Esophagus squamous epithelium (tissue), 5 donors: Measurements from ENCODE around the gene NR2C2. TPM values are rescaled to one million over a fixed set of nuclear protein-coding genes. Genes with fewer than 3 reads are reported as not detected.

Source experiments
- DNase-seq: peaks from one replicate; lab custom pipeline; 2025; lab: John Stamatoyannopoulos, UW
- H3K27ac ChIP-seq, 4 donors: fragments of 200-600 bp; sonication (generic); one replicate each; pipeline ENCODE4 v1.5.1; 2016 to 2019; ENCODE audit warnings: mild to moderate bottlenecking in 1 of 4
- H3K27me3 ChIP-seq, 4 donors: fragments of 200-600 bp; sonication (generic); 1 replicate in 3 of 4; 2 replicates in 1 of 4; pipeline versions ENCODE4 v1.5.1 to v1.6.0; 2017 to 2021; ENCODE audit warnings: antibody characterized with exemption in 1 of 4
- H3K36me3 ChIP-seq, 3 donors: fragments of 200-600 bp; sonication (generic); one replicate each; pipeline ENCODE4 v1.5.1; 2016 to 2019
- H3K4me1 ChIP-seq, 3 donors: fragments of 200-600 bp; sonication (generic); one replicate each; pipeline ENCODE4 v1.5.1; 2017 to 2019
- H3K4me3 ChIP-seq, 4 donors: fragments of 200-600 bp; sonication (generic); 1 replicate in 3 of 4; 2 replicates in 1 of 4; pipeline ENCODE4 v1.5.1; 2016 to 2019; ENCODE audit warnings: mild to moderate bottlenecking in 2 of 4, moderate library complexity in 1 of 4
- H3K9me3 ChIP-seq, 3 donors: fragments of 200-600 bp; sonication (generic); one replicate each; pipeline ENCODE4 v1.5.1; 2016 to 2019
- CTCF ChIP-seq, 6 experiments: fragments of 450-650 bp in 4 of 6; fragments of 200-600 bp in 2 of 6; sonication (generic) in 2 of 6; IDR thresholded peaks; one replicate each; pipeline ENCODE4 v1.5.1; 2016 to 2019; ENCODE audit warnings: antibody characterized with exemption in 6 of 6, mild to moderate bottlenecking in 4 of 6, moderate library complexity in 4 of 6
- POLR2A ChIP-seq, 4 donors: fragments of 450-650 bp; IDR thresholded peaks; one replicate each; pipeline ENCODE4 v1.6.1; 2017; ENCODE audit warnings: antibody characterized with exemption in 4 of 4, mild to moderate bottlenecking in 4 of 4, moderate library complexity in 3 of 4
- WGBS, 2 donors: methylation state at CpG; one replicate each; pipeline ENCODE4 v1.1.5; 2018; 5-methylcytosine and 5-hydroxymethylcytosine counted together
- intact Hi-C: fragments of 100-400 bp; cut with DNase I; formaldehyde crosslinking; loops from one replicate; pipeline ENCODE4 v1.15.0; 2022
- total RNA-seq, 4 donors: library from RNA; depleted of rRNA; stranded (reverse); fragments of >200 nt; gene quantifications; one replicate each; pipeline ENCODE4 v1.1.0, GENCODE V29; 2016
- donor health status: DM: yes; HTN: yes; CAD: no.

NR2C2 gene
- total RNA-seq, 4 donors from 2014 or later, result 14.1 to 37.2 (median 26.3) TPM

GRCh38 chr3:15074500-15074899, 127.1 kb downstream of the NR2C2 start:
- Histone ChIP-seq H3K4me1 (no peaks in the 10 kb centered on the region), H3K27me3 (no peaks in the 10 kb centered on the region), H3K27ac (no peak overlapping the region), H3K9me3 (no peaks in the 10 kb centered on the region), H3K36me3 (peaks cover 22 to 97% (median 52%) of the 10 kb centered on the region in 3 donors), H3K4me3 (no peak overlapping the region)
- DNase-seq, result no peak
- TF ChIP-seq POLR2A (IDR thresholded peaks at IDR 0.05) (no peak), CTCF (IDR thresholded peaks at IDR 0.05) (no peak)
- intact Hi-C loops, result no loop called here
- WGBS, 2 donors, result 97 to 98% methylated on average over 12 to 13 of the region's 19 CpGs

- Histone ChIP-seq H3K4me1 (no peaks in the 10 kb centered on the region), H3K27ac (no peak overlapping the region), H3K9me3 (no peaks in the 10 kb centered on the region), H3K36me3 (peaks cover 28 to 100% (median 51%) of the 10 kb centered on the region in 3 donors), H3K27me3 (no peaks in the 10 kb centered on the region), H3K4me3 (no peak overlapping the region)
- 78 to 81% methylated on average over 3 of the region's 3 CpGs for WGBS, 2 donors
- TF ChIP-seq CTCF (IDR thresholded peaks at IDR 0.05), result no peak
- no peak for TF ChIP-seq POLR2A (IDR thresholded peaks at IDR 0.05)
- intact Hi-C loops, result no loop called here
- DNase-seq, result no peak
Measured at GRCh38 chr3:15079091-15079490, 131.7 kb downstream of the NR2C2 start.

- H3K36me3 ChIP-seq, result peaks cover 22 to 100% (median 44%) of the 10 kb centered on the region in 3 donors
- no peak for TF ChIP-seq CTCF (IDR thresholded peaks at IDR 0.05)
- no peak for TF ChIP-seq POLR2A (IDR thresholded peaks at IDR 0.05)
Measured at GRCh38 chr3:15081960-15082664, 134.7 kb downstream of the NR2C2 start.

GRCh38 chr3:15083252-15083651, 135.9 kb downstream of the NR2C2 start:
- Histone ChIP-seq H3K27ac (no peak overlapping the region), H3K27me3 (no peaks in the 10 kb centered on the region), H3K36me3 (peaks cover 13 to 100% (median 38%) of the 10 kb centered on the region in 3 donors), H3K9me3 (no peaks in the 10 kb centered on the region), H3K4me1 (no peaks in the 10 kb centered on the region), H3K4me3 (no peak overlapping the region)
- intact Hi-C loops, result no loop called here
- TF ChIP-seq POLR2A (IDR thresholded peaks at IDR 0.05) (no peak), CTCF (IDR thresholded peaks at IDR 0.05) (no peak)
- DNase-seq, result no peak
- WGBS, 2 donors, result 84 to 100% methylated on average over 1 of the region's 1 CpG

More at GRCh38 chr3:15081960-15082664, 134.7 kb downstream of the NR2C2 start:
- Histone ChIP-seq H3K27ac (no peak overlapping the region), H3K4me1 (no peaks in the 10 kb centered on the region), H3K9me3 (no peaks in the 10 kb centered on the region), H3K27me3 (no peaks in the 10 kb centered on the region), H3K4me3 (no peak overlapping the region)
- intact Hi-C loops, result no loop called here
- DNase-seq, result no peak
- WGBS, 2 donors, result 79 to 87% methylated on average over 8 to 11 of the region's 13 CpGs

GRCh38 chr3:15086263-15086662, 138.9 kb downstream of the NR2C2 start:
- intact Hi-C loops, result no loop called here
- Histone ChIP-seq H3K4me3 (no peak overlapping the region), H3K4me1 (no peaks in the 10 kb centered on the region), H3K27ac (no peak overlapping the region), H3K9me3 (no peaks in the 10 kb centered on the region), H3K36me3 (peaks cover 13 to 98% (median 31%) of the 10 kb centered on the region in 3 donors), H3K27me3 (no peaks in the 10 kb centered on the region)
- 93 to 94% methylated on average over 2 of the region's 2 CpGs for WGBS, 2 donors
- TF ChIP-seq CTCF (IDR thresholded peaks at IDR 0.05) (no peak), POLR2A (IDR thresholded peaks at IDR 0.05) (no peak)
- DNase-seq, result no peak
